ENCODE measurements around the gene LAMTOR2. TPM values are rescaled to one million over a fixed set of nuclear protein-coding genes. Genes with fewer than 3 reads are reported as not detected.

LAMTOR2 gene
- total and polyA plus RNA-seq, 10 of the 15 experiments (the other 5 are each of a cell fraction or from before 2014, with no cell fraction given), result 71.9 to 264 (median 97.0) TPM

DNA sequence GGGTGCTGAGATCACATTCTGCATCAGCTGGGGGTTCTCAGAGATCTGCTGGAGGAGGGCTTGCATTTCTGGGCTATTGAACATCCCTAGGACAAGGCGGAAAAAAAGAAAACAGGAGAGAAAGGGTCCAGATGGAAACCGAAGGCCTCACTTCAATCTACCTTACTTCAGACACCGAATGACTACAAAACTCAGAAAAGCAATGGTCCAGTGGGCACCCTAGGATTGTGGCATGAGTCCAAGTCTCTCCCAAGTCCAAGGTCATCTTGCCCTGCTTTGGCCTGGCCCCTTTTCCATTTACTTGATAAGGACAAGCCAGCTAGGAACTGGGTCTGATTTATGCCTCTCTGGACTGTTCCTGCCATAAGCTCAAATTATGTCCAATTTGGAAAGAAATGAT, 11.8 kb upstream of the LAMTOR2 start:
- no peaks in the 10 kb centered on the region for H3K9me3 ChIP-seq (replicated peaks; ENCODE audit: control insufficient read depth, insufficient read depth, low read length)
- no peaks in the 10 kb centered on the region for H4K20me1 ChIP-seq (ENCODE audit: control insufficient read depth, insufficient read depth)
- DNase-seq (ENCODE audit: low read depth, low spot score) (no peak), FAIRE-seq (no peak), ATAC-seq (no peak)
- SMC1A ChIA-PET (ENCODE audit: uncharacterized antibody, unreplicated experiment), result no interaction called here
- no TSS peak for BruUV-seq (replicated peaks)
- H3K27ac ChIP-seq (ENCODE audit: control insufficient read depth, insufficient read depth), result no peak overlapping the region
- H3K9ac ChIP-seq (ENCODE audit: control insufficient read depth, insufficient read depth, low read length), result no peak overlapping the region
- H3K4me3 ChIP-seq, result no peak overlapping the region
- intact Hi-C loops (cut with micrococcal nuclease; ENCODE audit: unreplicated experiment), result no loop called here
- 96% methylated on average over 3 of the region's 3 CpGs for WGBS (ENCODE audit: insufficient coverage, insufficient replicate concordance, low lambda C conversion rate, missing lambda C conversion rate)
- H3K27me3 ChIP-seq (replicated peaks in 1 of 2; ENCODE audit: control insufficient read depth in 2 of 2, insufficient read depth in 2 of 2, low read length in 1 of 2), result no peaks in the 10 kb centered on the region
- H3K4me2 ChIP-seq (ENCODE audit: control insufficient read depth, insufficient read depth), result no peak overlapping the region
- peaks cover 0 to 3% of the 10 kb centered on the region in 2 experiments; a peak in 3 of 4 replicates for H3K36me3 ChIP-seq (ENCODE audit: control insufficient read depth in 2 of 2, insufficient read depth in 2 of 2, low read length in 1 of 2)
- CTCF ChIA-PET, result interaction anchor here (1.1 kb wide), 1 partner anchor 17 kb away, joined by 3 read pairs; no protein-coding TSS in a partner anchor
- no peak for TF ChIP-seq BACH1 (IDR thresholded peaks at IDR 0.05; ENCODE audit: borderline replicate concordance)
- TF ChIP-seq JUND (IDR thresholded peaks at IDR 0.05; ENCODE audit: low read depth, low read length), result no peak
- no peak for TF ChIP-seq POLR2AphosphoS2 (IDR thresholded peaks at IDR 0.05; ENCODE audit: low read depth, low read length)
- no peak for TF ChIP-seq MYB (IDR thresholded peaks at IDR 0.05; ENCODE audit: borderline replicate concordance, low read depth, low read length)
- no peaks in the 10 kb centered on the region for H3K4me1 ChIP-seq (ENCODE audit: control insufficient read depth, insufficient read depth, low read length)
- no peak overlapping the region for H2AFZ ChIP-seq (ENCODE audit: control insufficient read depth, low read depth, low read length)
- H3K79me2 ChIP-seq (ENCODE audit: control insufficient read depth, insufficient read depth, low read length), result no peaks in the 10 kb centered on the region
- in situ Hi-C loops (cut with MboI), result no loop called here
- POLR2A ChIA-PET, result no interaction called here
- RAD21 ChIA-PET (ENCODE audit: unreplicated experiment), result no interaction called here

DNA sequence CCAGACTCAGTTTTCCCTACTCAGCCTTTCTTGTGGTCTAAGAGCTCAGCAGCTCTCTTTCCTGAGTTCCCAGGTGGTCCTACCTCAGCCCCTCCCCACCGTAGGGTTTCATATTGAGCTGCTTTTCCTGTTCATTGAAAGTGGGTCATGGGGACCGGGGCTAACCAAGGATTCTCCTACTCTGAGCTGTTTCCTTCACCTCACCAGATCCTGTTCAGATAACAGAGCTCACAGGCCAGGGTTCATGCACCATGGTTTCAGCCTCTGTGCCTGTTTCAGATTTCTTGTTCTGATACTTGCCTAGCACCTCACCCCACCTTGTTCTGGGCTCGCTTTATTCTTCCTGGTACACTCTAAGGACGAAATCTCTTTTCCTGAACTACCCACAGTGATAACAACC, 9.5 kb upstream of the LAMTOR2 start:
- FAIRE-seq (no peak), DNase-seq (ENCODE audit: low read depth, low spot score) (no peak), ATAC-seq (no peak)
- H2AFZ ChIP-seq (ENCODE audit: control insufficient read depth, low read depth, low read length), result no peak overlapping the region
- no peaks in the 10 kb centered on the region for H3K79me2 ChIP-seq (ENCODE audit: control insufficient read depth, insufficient read depth, low read length)
- no peak overlapping the region for H3K4me2 ChIP-seq (ENCODE audit: control insufficient read depth, insufficient read depth)
- POLR2A ChIA-PET, result interaction anchor here (0.5 kb wide), 2 partner anchors 48 to 122 kb away, joined by 3 read pairs; no protein-coding TSS in a partner anchor
- no TSS peak for BruUV-seq (replicated peaks)
- in situ Hi-C loops (cut with MboI) (no loop called here), intact Hi-C loops (cut with micrococcal nuclease; ENCODE audit: unreplicated experiment) (no loop called here)
- no peak overlapping the region for H3K4me3 ChIP-seq
- SMC1A ChIA-PET (ENCODE audit: uncharacterized antibody, unreplicated experiment), result interaction anchor here (1.2 kb wide), 1 partner anchor 66 kb away, joined by 3 read pairs; no protein-coding TSS in a partner anchor
- CTCF ChIA-PET, result no interaction called here
- H4K20me1 ChIP-seq (ENCODE audit: control insufficient read depth, insufficient read depth), result no peaks in the 10 kb centered on the region
- WGBS (ENCODE audit: insufficient coverage, insufficient replicate concordance, low lambda C conversion rate, missing lambda C conversion rate), result 92% methylated on average over 4 of the region's 4 CpGs
- H3K9ac ChIP-seq (ENCODE audit: control insufficient read depth, insufficient read depth, low read length), result no peak overlapping the region
- no peaks in the 10 kb centered on the region; the same call in 1 of the 2 replicates for H3K4me1 ChIP-seq (ENCODE audit: control insufficient read depth, insufficient read depth, low read length)
- peaks cover 0 to 5% of the 10 kb centered on the region in 2 experiments; a peak in 3 of 4 replicates for H3K36me3 ChIP-seq (ENCODE audit: control insufficient read depth in 2 of 2, insufficient read depth in 2 of 2, low read length in 1 of 2)
- H3K9me3 ChIP-seq (replicated peaks; ENCODE audit: control insufficient read depth, insufficient read depth, low read length), result no peaks in the 10 kb centered on the region
- H3K27ac ChIP-seq (ENCODE audit: control insufficient read depth, insufficient read depth), result no peak overlapping the region
- RAD21 ChIA-PET (ENCODE audit: unreplicated experiment), result interaction anchor here (0.5 kb wide), 1 partner anchor 11 kb away, joined by 4 read pairs; no protein-coding TSS in a partner anchor
- no peaks in the 10 kb centered on the region for H3K27me3 ChIP-seq (replicated peaks in 1 of 2; ENCODE audit: control insufficient read depth in 2 of 2, insufficient read depth in 2 of 2, low read length in 1 of 2)
- no peak for TF ChIP-seq YBX1 (IDR thresholded peaks at IDR 0.05)

Data from GM12878 (cell line).